DOHH2 (cell line): ENCODE measurements around the gene LPCAT2.

ENCODE experiments used
- H3F3A ChIP-seq: fragments of 200-600 bp; sonication (generic), shearing (Covaris generic); 2 replicates; pipeline ENCODE4 v1.6.0; 2016; ENCODE audit warnings: antibody characterized with exemption, mild to moderate bottlenecking; ENCODE audit not compliant: control insufficient read depth, insufficient read depth
- H3K27ac ChIP-seq: fragments of 200-600 bp; sonication (generic); 2 replicates; pipeline ENCODE4 v1.5.1; 2014; ENCODE audit warnings: low read depth, mild to moderate bottlenecking, low read length, moderate library complexity
- H3K27me3 ChIP-seq: fragments of 200-600 bp; sonication (generic); 2 replicates; pipeline ENCODE4 v1.6.1; 2014; ENCODE audit warnings: mild to moderate bottlenecking, low read length, mixed read lengths; ENCODE audit not compliant: control insufficient read depth
- H3K36me3 ChIP-seq: fragments of 200-600 bp; sonication (generic); 2 replicates; pipeline ENCODE4 v1.6.1; 2014; ENCODE audit warnings: mild to moderate bottlenecking, low read length, moderate library complexity, mixed read lengths; ENCODE audit not compliant: control insufficient read depth
- H3K4me1 ChIP-seq: fragments of 200-600 bp; sonication (generic); 2 replicates; pipeline ENCODE4 v1.6.1; 2014; ENCODE audit warnings: mild to moderate bottlenecking, low read length, mixed read lengths; ENCODE audit not compliant: control insufficient read depth
- H3K4me2 ChIP-seq: fragments of 200-600 bp; sonication (generic); 2 replicates; pipeline ENCODE4 v1.6.0; 2014; ENCODE audit warnings: mild to moderate bottlenecking, low read length, moderate library complexity
- H3K4me3 ChIP-seq: fragments of 200-600 bp; sonication (generic); 2 replicates; pipeline ENCODE4 v1.5.1; 2014; ENCODE audit warnings: mild to moderate bottlenecking, low read length, mixed read lengths
- H3K79me2 ChIP-seq: fragments of 200-600 bp; sonication (generic); 2 replicates; pipeline ENCODE4 v1.6.1; 2014; ENCODE audit warnings: mild to moderate bottlenecking, low read length, mixed read lengths; ENCODE audit not compliant: control insufficient read depth
- H3K9me2 ChIP-seq: fragments of 200-600 bp; sonication (generic); replicated peaks from 2 replicates; pipeline ENCODE4 v1.6.1; 2014; ENCODE audit warnings: mild to moderate bottlenecking, low read length, mixed read lengths; ENCODE audit not compliant: control insufficient read depth
- H3K9me3 ChIP-seq: fragments of 200-600 bp; sonication (generic); 2 replicates; pipeline ENCODE4 v1.6.1; 2014; ENCODE audit warnings: antibody characterized with exemption, low read length, mixed read lengths; ENCODE audit not compliant: control insufficient read depth, insufficient read depth
- H4K20me1 ChIP-seq: fragments of 200-600 bp; sonication (generic); 2 replicates; pipeline ENCODE4 v1.6.0; 2014; ENCODE audit warnings: low read depth, mild to moderate bottlenecking, antibody characterized with exemption, low read length, moderate library complexity; ENCODE audit not compliant: control insufficient read depth, insufficient read depth
- CTCF ChIP-seq: fragments of 200-600 bp; sonication (generic); IDR thresholded peaks from one replicate; pipeline ENCODE4 v1.5.1; 2014; ENCODE audit warnings: antibody characterized with exemption, mild to moderate bottlenecking, low read depth, low read length; ENCODE audit not compliant: poor library complexity, severe bottlenecking
- EZH2phosphoT487 ChIP-seq: fragments of 200-600 bp; sonication (generic); IDR thresholded peaks from 2 replicates; pipeline ENCODE4 v1.6.1; 2017; ENCODE audit warnings: borderline replicate concordance, mild to moderate bottlenecking, antibody characterized with exemption, low read length, moderate library complexity, mixed read lengths

The LPCAT2 gene

GRCh38 chr16:55508941-55509931 is at the start of gene LPCAT2:
Gene LPCAT2 (plus strand): TSS chr16:55509072. CDS start chr16:55509182, 110 bp downstream.
- Histone ChIP-seq H3F3A (no peaks in the 10 kb centered on the region), H3K9me3 (no peaks in the 10 kb centered on the region), H3K27me3 (no peaks in the 10 kb centered on the region), H3K36me3 (no peaks in the 10 kb centered on the region), H4K20me1 (no peaks in the 10 kb centered on the region), H3K27ac (no peak within 1 kb of the TSS), H3K4me2 (no peak within 1 kb of the TSS), H3K9me2 (no peaks in the 10 kb centered on the region), H3K4me1 (no peaks in the 10 kb centered on the region), H3K4me3 (no peak within 1 kb of the TSS), H3K79me2 (no peaks in the 10 kb centered on the region)
- TF ChIP-seq EZH2phosphoT487 (no peak), CTCF (no peak)

- Histone ChIP-seq H3K9me3 (no peaks in the 10 kb centered on the region), H4K20me1 (no peaks in the 10 kb centered on the region), H3F3A (no peaks in the 10 kb centered on the region), H3K79me2 (no peaks in the 10 kb centered on the region), H3K4me3 (no peak overlapping the region), H3K9me2 (no peaks in the 10 kb centered on the region), H3K4me2 (no peak overlapping the region), H3K27ac (no peak overlapping the region), H3K4me1 (no peaks in the 10 kb centered on the region), H3K36me3 (no peaks in the 10 kb centered on the region), H3K27me3 (no peaks in the 10 kb centered on the region)
- TF ChIP-seq EZH2phosphoT487 (no peak), CTCF (no peak)
Observed at GRCh38 chr16:55462241-55462640, 46.6 kb upstream of the LPCAT2 start.

GRCh38 chr16:55464375-55464774 is 44.5 kb upstream of the LPCAT2 start:
- Histone ChIP-seq H3K9me2 (no peaks in the 10 kb centered on the region), H3K79me2 (no peaks in the 10 kb centered on the region), H3K9me3 (no peaks in the 10 kb centered on the region), H3K27ac (no peak overlapping the region), H3F3A (no peaks in the 10 kb centered on the region), H4K20me1 (no peaks in the 10 kb centered on the region), H3K4me3 (no peak overlapping the region), H3K4me1 (no peaks in the 10 kb centered on the region), H3K36me3 (no peaks in the 10 kb centered on the region), H3K27me3 (no peaks in the 10 kb centered on the region), H3K4me2 (no peak overlapping the region)
- TF ChIP-seq EZH2phosphoT487: no peak
- TF ChIP-seq CTCF: no peak
